ENCODE results near the gene GRM1.

DNA sequence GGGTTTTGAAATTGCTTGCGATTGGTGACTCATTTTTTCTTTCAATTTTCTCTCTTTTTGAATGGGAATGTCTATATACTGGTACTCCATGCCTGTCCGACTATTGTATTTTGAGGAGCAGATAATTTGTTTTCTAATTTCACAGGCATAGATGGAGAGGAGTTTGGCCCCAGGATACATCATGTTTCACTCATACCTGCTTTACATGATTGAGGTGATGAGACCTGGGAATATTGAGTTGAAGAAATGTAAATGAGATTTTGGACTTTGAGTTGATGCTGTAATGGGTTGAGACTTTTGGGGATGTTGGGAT is 261.7 kb downstream of the GRM1 start:
- TF ChIP-seq ZNF384 (IDR thresholded peaks at IDR 0.05): no peak
- no peak for TF ChIP-seq TARDBP (IDR thresholded peaks at IDR 0.05)
- TF ChIP-seq SP1 (IDR thresholded peaks at IDR 0.05): no peak
- no peak for TF ChIP-seq CTBP1 (IDR thresholded peaks at IDR 0.05; ENCODE audit: borderline replicate concordance)
- TF ChIP-seq NFRKB (IDR thresholded peaks at IDR 0.05): no peak
- no peak for TF ChIP-seq ELF4 (IDR thresholded peaks at IDR 0.05)
- no peak for TF ChIP-seq FOXM1 (IDR thresholded peaks at IDR 0.05; ENCODE audit: borderline replicate concordance)
- TF ChIP-seq FOXK2 (IDR thresholded peaks at IDR 0.05): no peak
